22Rv1 (cell line): ENCODE data around the gene ALOX15B.

Experiments
- ZFX ChIP-seq: fragments of 450-650 bp; IDR thresholded peaks from 2 replicates; pipeline ENCODE4 v1.6.1; 2017; ENCODE audit warnings: antibody characterized with exemption, borderline replicate concordance
- TF ChIP-seq, protein P1 (sequence below): fragments of 450-650 bp; IDR thresholded peaks from 2 replicates; pipeline ENCODE4 v1.5.1; 2017; ENCODE audit warnings: mild to moderate bottlenecking

DNA sequence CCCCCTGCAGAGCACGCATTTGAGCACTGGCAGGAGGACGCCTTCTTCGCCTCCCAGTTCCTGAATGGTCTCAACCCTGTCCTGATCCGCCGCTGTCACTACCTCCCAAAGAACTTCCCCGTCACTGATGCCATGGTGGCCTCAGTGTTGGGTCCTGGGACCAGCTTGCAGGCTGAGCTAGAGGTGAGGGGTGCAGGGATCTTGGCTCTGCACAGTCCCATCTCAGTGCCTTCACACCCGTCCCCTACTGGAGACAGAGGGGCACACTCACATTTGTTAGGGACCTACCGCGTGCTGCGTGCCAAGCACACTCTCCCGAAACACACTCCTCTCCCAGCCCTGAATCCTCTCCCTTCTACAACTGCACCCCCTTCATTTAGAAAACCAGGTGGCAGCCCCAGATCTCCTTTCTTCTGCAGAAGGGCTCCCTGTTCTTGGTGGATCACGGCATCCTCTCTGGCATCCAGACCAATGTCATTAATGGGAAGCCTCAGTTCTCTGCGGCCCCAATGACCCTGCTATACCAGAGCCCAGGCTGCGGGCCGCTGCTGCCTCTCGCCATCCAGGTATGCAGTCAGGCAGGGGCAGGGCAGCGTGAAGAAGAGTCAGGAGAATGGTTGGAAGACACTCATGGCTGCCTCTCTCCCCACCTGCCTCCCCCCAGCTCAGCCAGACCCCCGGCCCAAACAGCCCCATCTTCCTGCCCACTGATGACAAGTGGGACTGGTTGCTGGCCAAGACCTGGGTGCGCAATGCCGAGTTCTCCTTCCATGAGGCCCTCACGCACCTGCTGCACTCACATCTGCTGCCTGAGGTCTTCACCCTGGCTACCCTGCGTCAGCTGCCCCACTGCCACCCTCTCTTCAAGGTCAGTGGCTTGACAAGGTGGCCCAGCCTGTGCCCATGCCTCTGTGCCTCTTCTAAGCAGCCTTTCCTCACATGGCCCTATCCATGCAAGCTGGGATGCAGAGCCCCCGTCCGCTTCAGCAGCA is 6.3 kb downstream of the ALOX15B start:
- TF ChIP-seq, protein P1, sequence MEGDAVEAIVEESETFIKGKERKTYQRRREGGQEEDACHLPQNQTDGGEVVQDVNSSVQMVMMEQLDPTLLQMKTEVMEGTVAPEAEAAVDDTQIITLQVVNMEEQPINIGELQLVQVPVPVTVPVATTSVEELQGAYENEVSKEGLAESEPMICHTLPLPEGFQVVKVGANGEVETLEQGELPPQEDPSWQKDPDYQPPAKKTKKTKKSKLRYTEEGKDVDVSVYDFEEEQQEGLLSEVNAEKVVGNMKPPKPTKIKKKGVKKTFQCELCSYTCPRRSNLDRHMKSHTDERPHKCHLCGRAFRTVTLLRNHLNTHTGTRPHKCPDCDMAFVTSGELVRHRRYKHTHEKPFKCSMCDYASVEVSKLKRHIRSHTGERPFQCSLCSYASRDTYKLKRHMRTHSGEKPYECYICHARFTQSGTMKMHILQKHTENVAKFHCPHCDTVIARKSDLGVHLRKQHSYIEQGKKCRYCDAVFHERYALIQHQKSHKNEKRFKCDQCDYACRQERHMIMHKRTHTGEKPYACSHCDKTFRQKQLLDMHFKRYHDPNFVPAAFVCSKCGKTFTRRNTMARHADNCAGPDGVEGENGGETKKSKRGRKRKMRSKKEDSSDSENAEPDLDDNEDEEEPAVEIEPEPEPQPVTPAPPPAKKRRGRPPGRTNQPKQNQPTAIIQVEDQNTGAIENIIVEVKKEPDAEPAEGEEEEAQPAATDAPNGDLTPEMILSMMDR = no peak
- TF ChIP-seq ZFX = no peak
